HEK293 (cell line): ENCODE data around the gene HIRA.

ENCODE experiments used
- CTCF ChIP-seq: fragments of 450-650 bp; formaldehyde crosslinking; IDR thresholded peaks from 2 replicates; pipeline ENCODE4 v1.5.1; 2016; ENCODE audit warnings: missing biosample characterization, missing genetic modification characterization
- KLF10 ChIP-seq: fragments of 450-650 bp; IDR thresholded peaks from 2 replicates; pipeline ENCODE4 v1.5.1; 2018; ENCODE audit warnings: missing biosample characterization, mild to moderate bottlenecking, missing genetic modification characterization
- ZNF274 ChIP-seq, 2 experiments: fragments of 200-500 bp in 1 of 2; fragments of 450-650 bp in 1 of 2; sonication (Bioruptor generic) in 1 of 2; formaldehyde crosslinking in 1 of 2; IDR thresholded peaks; 2 replicates each; pipeline versions ENCODE4 v1.5.1 to v1.6.1; 2014 to 2016; ENCODE audit warnings: borderline replicate concordance in 1 of 2, inconsistent platforms in 1 of 2, low read length in 1 of 2, missing biosample characterization in 1 of 2, missing genetic modification characterization in 1 of 2

- TF ChIP-seq CTCF (no peak), ZNF274 (IDR thresholded peaks at IDR 0.05; ENCODE audit: low read length) (no peak), ZNF274 (tag by site-specific recombination; IDR thresholded peaks at IDR 0.05; ENCODE audit: borderline replicate concordance) (no peak), KLF10 (no peak)
Observed at GRCh38 chr22:19406846-19407245, 24.7 kb downstream of the HIRA start.
